OCI-LY7 (cell line): ENCODE results near the gene ANKH. TPM values are rescaled to one million over a fixed set of nuclear protein-coding genes. Genes with fewer than 3 reads are reported as not detected.
"Not testable (repeated sequence)": the region's sequence is repeated elsewhere in the genome, so short reads cannot be mapped to it uniquely, and the experiment has no call there.

Experiments
- Bru-seq: library from RNA; stranded (reverse); fragments of 400-500 nt; gene quantifications from one replicate; lab custom pipeline; 2021; lab: Mats Ljungman, UMichigan
- BruChase-seq, 2 experiments: library from RNA; stranded (reverse); fragments of 400-500 nt; gene quantifications; one replicate each; lab custom pipeline; 2021; lab: Mats Ljungman, UMichigan
- BruUV-seq: library from RNA; stranded (reverse); fragments of 400-500 nt; replicated peaks from 2 replicates; lab custom pipeline; 2021; lab: Mats Ljungman, UMichigan
- CTCF ChIA-PET: fragments of 300-600 bp; sonication (Branson Sonifier 250); formaldehyde crosslinking; loops from one replicate; lab custom pipeline; 2022; ENCODE audit warnings: antibody characterized with exemption; ENCODE audit not compliant: unreplicated experiment; lab: Charles Lee
- POLR2A ChIA-PET: fragments of 300-600 bp; sonication (Branson Sonifier 250); formaldehyde crosslinking; loops from one replicate; lab custom pipeline; 2022; ENCODE audit warnings: antibody characterized with exemption; lab: Charles Lee
- DNase-seq: peaks from one replicate; pipeline ENCODE4 v3.0.0-alpha.2; 2015; ENCODE audit warnings: low spot score
- H2AFZ ChIP-seq: fragments of 200-600 bp; sonication (generic), shearing (Covaris generic); 2 replicates; pipeline ENCODE4 v1.6.1; 2014; ENCODE audit warnings: mild to moderate bottlenecking, antibody characterized with exemption, low read length, moderate library complexity
- H3K27ac ChIP-seq: fragments of 200-600 bp; sonication (generic); 2 replicates; pipeline ENCODE4 v1.5.1; 2014; ENCODE audit warnings: mixed run types, low read depth, mild to moderate bottlenecking, moderate library complexity, low read length, inconsistent platforms; ENCODE audit not compliant: poor library complexity, severe bottlenecking
- H3K36me3 ChIP-seq: fragments of 200-600 bp; sonication (generic); 2 replicates; pipeline ENCODE4 v1.6.1; 2014; ENCODE audit warnings: mild to moderate bottlenecking, antibody characterized with exemption, low read length, moderate library complexity, mixed read lengths; ENCODE audit not compliant: insufficient read depth
- H3K4me1 ChIP-seq: fragments of 200-600 bp; sonication (generic); 2 replicates; pipeline ENCODE4 v1.5.1; 2014; ENCODE audit warnings: mild to moderate bottlenecking, low read length; ENCODE audit not compliant: insufficient read depth, poor library complexity, severe bottlenecking
- H3K4me2 ChIP-seq: fragments of 200-600 bp; sonication (generic); 2 replicates; pipeline ENCODE4 v1.6.1; 2014; ENCODE audit warnings: mild to moderate bottlenecking, low read length
- H3K4me3 ChIP-seq: fragments of 200-600 bp; sonication (generic); 2 replicates; pipeline ENCODE4 v1.5.1; 2014; ENCODE audit warnings: mild to moderate bottlenecking, low read depth, low read length; ENCODE audit not compliant: poor library complexity, severe bottlenecking
- H3K79me2 ChIP-seq: fragments of 200-600 bp; sonication (generic); 2 replicates; pipeline ENCODE4 v1.6.1; 2016; ENCODE audit warnings: low read depth, mild to moderate bottlenecking, low read length, moderate library complexity, mixed read lengths; ENCODE audit not compliant: insufficient read depth
- H3K9me2 ChIP-seq: fragments of 200-600 bp; sonication (generic); 2 replicates; pipeline ENCODE4 v1.6.1; 2016; ENCODE audit warnings: mild to moderate bottlenecking, low read length, mixed read lengths; ENCODE audit not compliant: insufficient read depth
- H3K9me3 ChIP-seq: fragments of 200-600 bp; sonication (generic); 2 replicates; pipeline ENCODE4 v1.6.1; 2014; ENCODE audit warnings: mild to moderate bottlenecking, mixed run types, low read length, mixed read lengths
- H4K20me1 ChIP-seq: fragments of 200-600 bp; sonication (generic); 2 replicates; pipeline ENCODE4 v1.6.1; 2014; ENCODE audit warnings: mild to moderate bottlenecking, antibody characterized with exemption, low read length, moderate library complexity, mixed read lengths; ENCODE audit not compliant: insufficient read depth
- EZH2phosphoT487 ChIP-seq: fragments of 200-600 bp; sonication (generic); IDR thresholded peaks from 2 replicates; pipeline ENCODE4 v1.6.1; 2018; ENCODE audit warnings: low read depth, borderline replicate concordance, mild to moderate bottlenecking, mixed run types, antibody characterized with exemption, low read length, moderate library complexity, mixed read lengths
- intact Hi-C: fragments of 100-400 bp; cut with micrococcal nuclease; formaldehyde crosslinking; loops from one replicate; pipeline ENCODE4 v1.10.0; 2022; ENCODE audit not compliant: unreplicated experiment
- long read RNA-seq: library from polyadenylated mRNA; stranded (forward); transcript quantifications from one replicate; pipeline ENCODE4 v2.0.0, GENCODE V29; 2022
- total RNA-seq, 2 experiments: library from RNA; depleted of rRNA in 1 of 2; stranded (reverse); fragments of >200 nt in 1 of 2; shearing (Covaris generic) in 1 of 2; gene quantifications; 2 replicates each; pipeline ENCODE4 v1.2.3, GENCODE V29; 2014 to 2022
- TF ChIP-seq, protein P1 (sequence below): fragments of 200-600 bp; sonication (generic); conservative IDR thresholded peaks from 2 replicates; pipeline ENCODE4 v1.5.1; 2014; ENCODE audit warnings: mild to moderate bottlenecking, antibody characterized with exemption, low read length, moderate library complexity, mixed read lengths

ANKH gene
- total RNA-seq (2014; rRNA removed; shearing (Covaris generic)), result 23.1 and 35.2 TPM in 2 replicates
- total RNA-seq (2022), result 76.5 and 80.4 TPM in 2 replicates
- percentile 78 among the genes with signal in this experiment for Bru-seq, nascent RNA
- BruChase-seq, experiment 1, labeled RNA remaining after a 6-hour chase, result percentile 77 among the genes with signal in this experiment
- BruChase-seq, experiment 2, labeled RNA remaining after a 2-hour chase, result percentile 70 among the genes with signal in this experiment
- long read RNA-seq, full-length matches to known transcripts, result 64 of 94 reads
- long read RNA-seq, partial matches to known transcripts, result 6 of 94 reads
- long read RNA-seq, other reads (novel, unspliced or antisense), result 24 of 94 reads

DNA sequence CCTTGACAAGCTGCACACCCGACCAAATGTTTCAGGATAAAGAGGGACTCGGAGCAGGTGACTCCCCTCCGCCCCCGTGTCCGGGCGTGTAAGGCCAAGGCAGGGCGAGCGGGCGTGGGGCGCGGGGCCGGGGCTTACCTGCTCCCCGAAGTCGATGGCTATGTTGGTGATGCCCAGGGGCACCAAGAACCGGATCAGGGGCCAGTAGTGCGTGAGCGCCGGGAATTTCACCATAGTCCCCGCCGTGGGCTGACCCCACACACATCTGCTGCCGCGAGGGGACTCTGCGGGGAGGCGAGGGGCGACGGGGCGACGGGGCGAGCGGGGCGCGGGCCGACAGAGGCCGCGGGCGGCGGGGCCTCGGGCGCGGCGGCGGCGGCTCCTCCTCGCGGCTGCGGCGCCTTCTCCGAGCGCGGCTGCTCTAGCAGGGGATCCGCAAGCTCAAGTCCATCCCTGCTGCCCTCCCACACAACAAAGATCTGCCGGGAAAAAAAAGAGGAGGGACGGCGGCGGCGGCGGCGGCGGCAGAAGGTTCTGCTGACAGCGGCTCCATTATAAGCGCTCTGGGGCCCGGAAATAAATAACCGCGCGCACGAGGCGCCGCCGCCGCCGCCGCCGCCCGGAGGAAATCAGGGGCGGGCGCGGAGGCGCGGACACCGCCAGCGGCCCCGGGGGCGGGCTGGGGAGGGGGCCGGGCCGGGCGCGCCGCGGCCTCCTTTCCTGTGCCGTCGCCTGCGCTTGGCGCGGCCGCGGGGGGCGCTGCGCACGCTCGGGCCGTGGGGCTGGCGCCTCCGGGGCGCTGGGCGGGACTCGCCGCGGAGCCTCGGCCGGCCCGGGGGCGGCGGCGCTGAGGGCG is at the start of gene ANKH:
TSS of gene ANKH (minus strand) at position 565 of the 856 bp plus-strand sequence. CDS start at position 234, 331 bp downstream.
- H3K4me3 ChIP-seq, result peak within 1 kb of the TSS; percentile 97
- peaks cover 43% of the 10 kb centered on the region for H3K79me2 ChIP-seq
- CTCF ChIA-PET, result interaction anchor here (1.4 kb wide), 1 partner anchor 144 kb away, joined by 3 read pairs; no protein-coding TSS in a partner anchor
- H3K9me3 ChIP-seq, result no peaks in the 10 kb centered on the region
- POLR2A ChIA-PET, result interaction anchor here (0.9 to 1.5 kb wide), 4 partner anchors 9 to 147 kb away, joined by 3 to 4 read pairs (median 3); no protein-coding TSS in a partner anchor
- no TSS peak for BruUV-seq
- H2AFZ ChIP-seq, result peak within 1 kb of the TSS; percentile 93
- TF ChIP-seq, protein P1, sequence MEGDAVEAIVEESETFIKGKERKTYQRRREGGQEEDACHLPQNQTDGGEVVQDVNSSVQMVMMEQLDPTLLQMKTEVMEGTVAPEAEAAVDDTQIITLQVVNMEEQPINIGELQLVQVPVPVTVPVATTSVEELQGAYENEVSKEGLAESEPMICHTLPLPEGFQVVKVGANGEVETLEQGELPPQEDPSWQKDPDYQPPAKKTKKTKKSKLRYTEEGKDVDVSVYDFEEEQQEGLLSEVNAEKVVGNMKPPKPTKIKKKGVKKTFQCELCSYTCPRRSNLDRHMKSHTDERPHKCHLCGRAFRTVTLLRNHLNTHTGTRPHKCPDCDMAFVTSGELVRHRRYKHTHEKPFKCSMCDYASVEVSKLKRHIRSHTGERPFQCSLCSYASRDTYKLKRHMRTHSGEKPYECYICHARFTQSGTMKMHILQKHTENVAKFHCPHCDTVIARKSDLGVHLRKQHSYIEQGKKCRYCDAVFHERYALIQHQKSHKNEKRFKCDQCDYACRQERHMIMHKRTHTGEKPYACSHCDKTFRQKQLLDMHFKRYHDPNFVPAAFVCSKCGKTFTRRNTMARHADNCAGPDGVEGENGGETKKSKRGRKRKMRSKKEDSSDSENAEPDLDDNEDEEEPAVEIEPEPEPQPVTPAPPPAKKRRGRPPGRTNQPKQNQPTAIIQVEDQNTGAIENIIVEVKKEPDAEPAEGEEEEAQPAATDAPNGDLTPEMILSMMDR, result no peak
- TF ChIP-seq EZH2phosphoT487, result no peak
- peak within 1 kb of the TSS; percentile 45 for H3K27ac ChIP-seq
- no peaks in the 10 kb centered on the region for H3K36me3 ChIP-seq
- H4K20me1 ChIP-seq, result peaks cover 15% of the 10 kb centered on the region
- intact Hi-C loops, result loop anchor here (1.0 to 5.0 kb wide), 4 partner anchors 63 to 207 kb away; partner anchors contain the start of gene OTULIN
- peak; percentile 89 for DNase-seq
- no peaks in the 10 kb centered on the region for H3K9me2 ChIP-seq
- peaks cover 26% of the 10 kb centered on the region for H3K4me1 ChIP-seq
- H3K4me2 ChIP-seq, result peak within 1 kb of the TSS; percentile 91

DNA sequence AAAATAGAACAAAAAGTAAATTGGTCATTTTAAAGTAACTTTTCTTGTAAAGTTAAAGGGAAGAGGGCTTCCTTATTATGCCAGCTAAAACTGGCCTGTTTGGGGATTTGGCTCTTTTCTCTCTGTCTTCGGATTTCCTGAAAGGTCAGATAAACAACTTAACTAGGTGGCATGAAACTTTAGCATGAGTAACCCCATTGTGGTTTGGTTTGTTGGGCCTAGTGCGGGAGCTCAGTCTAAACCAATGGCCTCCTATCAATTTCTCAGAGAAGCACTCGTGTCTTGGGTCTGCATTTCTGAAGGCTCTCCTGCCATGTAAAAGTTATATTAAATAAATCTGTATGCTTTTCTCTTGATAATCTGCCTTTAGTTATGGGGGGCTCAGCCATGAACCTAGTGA is 48.5 kb upstream of the ANKH start:
- CTCF ChIA-PET, result no interaction called here
- POLR2A ChIA-PET, result no interaction called here
- H3K79me2 ChIP-seq, result no peaks in the 10 kb centered on the region
- no peak overlapping the region for H3K4me3 ChIP-seq
- intact Hi-C loops, result no loop called here
- H3K4me2 ChIP-seq, result no peak overlapping the region
- H3K9me2 ChIP-seq, result no peaks in the 10 kb centered on the region
- DNase-seq, result no peak
- no peak for TF ChIP-seq EZH2phosphoT487
- BruUV-seq, result no TSS peak
- no peak overlapping the region for H3K27ac ChIP-seq
- H3K9me3 ChIP-seq, result no peaks in the 10 kb centered on the region
- no peak overlapping the region for H2AFZ ChIP-seq
- H3K4me1 ChIP-seq, result no peaks in the 10 kb centered on the region
- H3K36me3 ChIP-seq, result no peaks in the 10 kb centered on the region
- no peaks in the 10 kb centered on the region for H4K20me1 ChIP-seq

DNA sequence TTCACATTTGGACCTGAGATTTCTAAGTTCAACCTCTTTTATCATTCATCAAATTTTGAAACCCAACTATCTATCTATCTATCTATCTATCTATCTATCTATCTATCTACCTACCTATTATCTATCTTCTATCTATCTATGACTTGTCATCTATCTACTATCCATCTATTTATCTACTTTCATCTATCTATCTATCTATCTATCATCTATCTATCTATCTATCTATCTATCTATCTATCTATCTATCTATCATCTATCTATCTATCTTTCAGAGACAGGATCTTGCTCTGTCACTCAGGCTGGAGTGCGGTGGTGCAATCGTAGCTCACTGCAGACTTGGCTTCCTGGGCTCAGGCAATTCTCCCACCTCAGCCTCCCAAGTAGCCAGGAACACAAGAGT is 47.5 kb upstream of the ANKH start:
- intact Hi-C loops, BruUV-seq, DNase-seq, H4K20me1 ChIP-seq, H3K4me1 ChIP-seq, H3K9me3 ChIP-seq, H2AFZ ChIP-seq, H3K4me3 ChIP-seq, H3K4me2 ChIP-seq, H3K36me3 ChIP-seq, H3K27ac ChIP-seq, H3K79me2 ChIP-seq, POLR2A ChIA-PET, CTCF ChIA-PET, H3K9me2 ChIP-seq: not testable (repeated sequence)
